ENCODE data around the gene DIP2C. TPM values are rescaled to one million over a fixed set of nuclear protein-coding genes. Genes with fewer than 3 reads are reported as not detected.

DIP2C gene
- total RNA-seq, 1 donor from 2014 or later: 30.8 TPM

DNA sequence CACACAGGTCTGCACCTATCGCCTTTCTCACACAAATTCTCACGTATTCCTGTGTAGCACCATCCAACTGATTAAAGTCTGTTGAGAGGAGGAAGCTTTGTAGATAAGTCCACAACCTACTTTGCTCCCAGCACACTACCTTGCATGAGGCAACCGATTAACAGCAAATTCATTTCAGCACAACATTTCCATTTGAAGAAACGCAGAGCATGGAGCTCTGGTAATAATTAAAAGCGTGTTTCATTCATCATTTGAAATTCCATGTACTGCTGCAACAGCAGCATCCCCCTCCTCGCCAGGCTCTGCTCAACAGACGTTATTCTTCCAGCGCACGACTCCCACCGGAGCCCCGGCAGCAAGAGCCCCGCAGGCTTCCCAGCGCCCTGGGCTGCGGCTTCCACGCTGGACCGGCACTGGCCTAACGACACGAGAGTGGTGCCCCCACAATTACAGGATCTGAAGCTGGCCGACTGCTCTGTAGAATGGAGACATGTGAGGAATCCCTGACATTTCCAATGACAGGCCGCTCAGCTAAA lies 118.8 kb downstream of the DIP2C start:
- TF ChIP-seq, protein P1, sequence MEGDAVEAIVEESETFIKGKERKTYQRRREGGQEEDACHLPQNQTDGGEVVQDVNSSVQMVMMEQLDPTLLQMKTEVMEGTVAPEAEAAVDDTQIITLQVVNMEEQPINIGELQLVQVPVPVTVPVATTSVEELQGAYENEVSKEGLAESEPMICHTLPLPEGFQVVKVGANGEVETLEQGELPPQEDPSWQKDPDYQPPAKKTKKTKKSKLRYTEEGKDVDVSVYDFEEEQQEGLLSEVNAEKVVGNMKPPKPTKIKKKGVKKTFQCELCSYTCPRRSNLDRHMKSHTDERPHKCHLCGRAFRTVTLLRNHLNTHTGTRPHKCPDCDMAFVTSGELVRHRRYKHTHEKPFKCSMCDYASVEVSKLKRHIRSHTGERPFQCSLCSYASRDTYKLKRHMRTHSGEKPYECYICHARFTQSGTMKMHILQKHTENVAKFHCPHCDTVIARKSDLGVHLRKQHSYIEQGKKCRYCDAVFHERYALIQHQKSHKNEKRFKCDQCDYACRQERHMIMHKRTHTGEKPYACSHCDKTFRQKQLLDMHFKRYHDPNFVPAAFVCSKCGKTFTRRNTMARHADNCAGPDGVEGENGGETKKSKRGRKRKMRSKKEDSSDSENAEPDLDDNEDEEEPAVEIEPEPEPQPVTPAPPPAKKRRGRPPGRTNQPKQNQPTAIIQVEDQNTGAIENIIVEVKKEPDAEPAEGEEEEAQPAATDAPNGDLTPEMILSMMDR (IDR thresholded peaks at IDR 0.05; ENCODE audit: borderline replicate concordance): no peak

DNA sequence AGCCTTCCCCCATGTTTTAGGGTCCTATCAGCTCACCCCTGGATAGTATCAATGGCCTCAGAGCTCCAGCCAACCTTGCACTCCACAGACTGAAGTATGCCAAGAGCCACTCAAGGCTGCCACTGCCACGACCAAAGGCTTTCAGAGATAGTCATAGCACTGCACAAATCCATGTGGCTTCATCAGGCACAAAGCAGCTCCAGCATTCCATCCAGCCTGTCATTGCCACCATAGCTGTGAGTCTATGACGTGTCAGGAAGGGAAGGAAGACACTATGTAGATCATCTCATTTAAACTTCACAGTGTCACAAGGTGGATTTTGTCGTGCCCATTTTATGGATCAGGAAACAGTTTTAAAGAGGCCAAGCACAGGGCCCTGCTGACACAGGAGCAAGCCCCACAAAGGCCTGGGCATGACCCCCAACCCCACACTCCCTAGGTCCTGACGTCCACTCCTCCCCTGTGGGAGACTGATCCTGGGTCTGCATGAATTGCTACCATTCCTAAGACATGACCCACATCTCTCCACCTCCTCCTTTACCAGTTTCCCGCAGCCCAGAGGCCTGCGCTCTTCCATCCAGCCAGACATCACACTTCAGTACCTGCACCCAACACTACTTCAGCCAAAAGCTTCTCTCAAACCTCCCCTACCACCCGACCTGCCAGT lies 119.4 kb downstream of the DIP2C start:
- Histone ChIP-seq H3K4me3 (no peak overlapping the region), H3K27ac (replicated peaks) (no peak overlapping the region), H3K9me3 (replicated peaks) (peaks cover 8% of the 10 kb centered on the region), H3K36me3 (no peaks in the 10 kb centered on the region), H3K27me3 (ENCODE audit: low read depth) (no peaks in the 10 kb centered on the region), H3K4me1 (peaks cover 12% of the 10 kb centered on the region)
- TF ChIP-seq, protein P1 (IDR thresholded peaks at IDR 0.05; ENCODE audit: borderline replicate concordance): no peak
- no peak for DNase-seq
- intact Hi-C loops (cut with micrococcal nuclease): no loop called here

More for the DNA sequence above, 118.8 kb downstream of the DIP2C start:
- no peak overlapping the region for H3K27ac ChIP-seq (replicated peaks)
- H3K36me3 ChIP-seq: no peaks in the 10 kb centered on the region
- intact Hi-C loops (cut with micrococcal nuclease): no loop called here
- peaks cover 13% of the 10 kb centered on the region for H3K4me1 ChIP-seq
- no peak overlapping the region for H3K4me3 ChIP-seq
- no peak for DNase-seq
- peaks cover 8% of the 10 kb centered on the region for H3K9me3 ChIP-seq (replicated peaks)
- H3K27me3 ChIP-seq (ENCODE audit: low read depth): no peaks in the 10 kb centered on the region

GRCh38 chr10:568848-569247 lies 120.6 kb downstream of the DIP2C start:
- peaks cover 16% of the 10 kb centered on the region for H3K9me3 ChIP-seq (replicated peaks)
- no peak for DNase-seq
- TF ChIP-seq, protein P1 (IDR thresholded peaks at IDR 0.05; ENCODE audit: borderline replicate concordance): no peak
- no peak overlapping the region for H3K27ac ChIP-seq (replicated peaks)
- H3K4me3 ChIP-seq: no peak overlapping the region
- no peaks in the 10 kb centered on the region for H3K36me3 ChIP-seq
- H3K27me3 ChIP-seq (ENCODE audit: low read depth): no peaks in the 10 kb centered on the region
- intact Hi-C loops (cut with micrococcal nuclease): no loop called here
- peaks cover 7% of the 10 kb centered on the region for H3K4me1 ChIP-seq

DNA sequence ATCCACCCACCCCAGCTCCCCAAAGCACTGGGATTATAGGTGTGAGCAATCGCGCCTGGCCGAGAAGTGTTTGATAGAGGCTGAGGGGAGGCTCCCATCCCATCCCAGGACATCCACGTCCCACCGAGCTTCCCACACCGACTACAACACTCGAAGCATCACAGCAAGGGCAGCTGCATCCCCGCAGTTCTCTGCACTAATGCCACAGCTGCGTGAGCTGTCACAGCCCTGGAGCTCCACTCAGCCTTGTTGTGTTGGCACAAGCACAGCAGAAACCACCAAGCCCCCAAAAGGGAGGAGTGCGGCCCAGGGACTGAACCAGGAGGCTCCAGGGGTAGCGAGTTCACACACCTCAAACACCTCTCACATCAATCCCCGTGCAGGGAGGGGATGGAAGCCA lies 121.6 kb downstream of the DIP2C start:
- H3K27me3 ChIP-seq (ENCODE audit: low read depth): no peaks in the 10 kb centered on the region
- peaks cover 9% of the 10 kb centered on the region for H3K4me1 ChIP-seq
- no peak for DNase-seq
- intact Hi-C loops (cut with micrococcal nuclease): no loop called here
- no peaks in the 10 kb centered on the region for H3K36me3 ChIP-seq
- H3K27ac ChIP-seq (replicated peaks): no peak overlapping the region
- TF ChIP-seq, protein P1 (IDR thresholded peaks at IDR 0.05; ENCODE audit: borderline replicate concordance): no peak
- H3K9me3 ChIP-seq (replicated peaks): peaks cover 19% of the 10 kb centered on the region
- no peak overlapping the region for H3K4me3 ChIP-seq

DNA sequence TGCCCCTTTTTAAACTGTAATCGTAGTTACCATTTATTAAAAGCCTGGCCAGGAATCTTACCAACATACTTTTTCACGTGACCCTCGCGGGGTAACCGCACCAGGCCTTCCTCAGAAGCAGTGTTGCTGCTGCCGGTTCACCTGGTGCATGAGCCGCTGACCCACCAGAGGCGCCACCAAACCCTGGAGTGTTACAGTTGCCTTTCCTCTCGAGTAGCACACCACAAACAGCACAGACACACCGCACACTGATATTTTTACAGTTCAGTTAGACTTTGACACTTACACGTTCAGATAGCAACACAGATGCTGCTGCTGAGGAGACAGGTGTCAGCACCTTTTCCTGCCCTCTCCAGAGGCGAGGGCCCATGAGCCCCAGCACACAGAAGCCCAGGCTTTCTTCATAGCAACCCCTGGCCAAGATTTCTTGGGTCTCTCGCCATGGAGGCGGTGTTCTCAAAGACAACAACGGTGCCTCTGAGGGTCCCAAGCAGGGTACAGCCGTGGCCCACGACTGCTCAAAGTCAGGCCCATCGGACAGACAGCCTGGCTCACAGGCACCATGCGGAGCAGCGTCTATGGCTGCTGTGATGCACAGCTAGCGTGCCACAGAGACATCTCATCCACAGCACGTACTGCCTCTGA lies 123.1 kb downstream of the DIP2C start:
- H3K4me3 ChIP-seq: no peak overlapping the region
- H3K27me3 ChIP-seq (ENCODE audit: low read depth): no peaks in the 10 kb centered on the region
- DNase-seq: no peak
- H3K27ac ChIP-seq (replicated peaks): no peak overlapping the region
- peaks cover 19% of the 10 kb centered on the region for H3K9me3 ChIP-seq (replicated peaks)
- TF ChIP-seq, protein P1 (IDR thresholded peaks at IDR 0.05; ENCODE audit: borderline replicate concordance): no peak
- H3K36me3 ChIP-seq: no peaks in the 10 kb centered on the region
- intact Hi-C loops (cut with micrococcal nuclease): no loop called here
- peaks cover 23% of the 10 kb centered on the region for H3K4me1 ChIP-seq
